Globus pallidus (tissue), 1 donor: ENCODE results near the gene PTGDR2.

Experiments used
- DNase-seq: peaks from one replicate; pipeline ENCODE4 v3.0.0-alpha.2; 2015; ENCODE audit warnings: low spot score

PTGDR2 gene

DNA sequence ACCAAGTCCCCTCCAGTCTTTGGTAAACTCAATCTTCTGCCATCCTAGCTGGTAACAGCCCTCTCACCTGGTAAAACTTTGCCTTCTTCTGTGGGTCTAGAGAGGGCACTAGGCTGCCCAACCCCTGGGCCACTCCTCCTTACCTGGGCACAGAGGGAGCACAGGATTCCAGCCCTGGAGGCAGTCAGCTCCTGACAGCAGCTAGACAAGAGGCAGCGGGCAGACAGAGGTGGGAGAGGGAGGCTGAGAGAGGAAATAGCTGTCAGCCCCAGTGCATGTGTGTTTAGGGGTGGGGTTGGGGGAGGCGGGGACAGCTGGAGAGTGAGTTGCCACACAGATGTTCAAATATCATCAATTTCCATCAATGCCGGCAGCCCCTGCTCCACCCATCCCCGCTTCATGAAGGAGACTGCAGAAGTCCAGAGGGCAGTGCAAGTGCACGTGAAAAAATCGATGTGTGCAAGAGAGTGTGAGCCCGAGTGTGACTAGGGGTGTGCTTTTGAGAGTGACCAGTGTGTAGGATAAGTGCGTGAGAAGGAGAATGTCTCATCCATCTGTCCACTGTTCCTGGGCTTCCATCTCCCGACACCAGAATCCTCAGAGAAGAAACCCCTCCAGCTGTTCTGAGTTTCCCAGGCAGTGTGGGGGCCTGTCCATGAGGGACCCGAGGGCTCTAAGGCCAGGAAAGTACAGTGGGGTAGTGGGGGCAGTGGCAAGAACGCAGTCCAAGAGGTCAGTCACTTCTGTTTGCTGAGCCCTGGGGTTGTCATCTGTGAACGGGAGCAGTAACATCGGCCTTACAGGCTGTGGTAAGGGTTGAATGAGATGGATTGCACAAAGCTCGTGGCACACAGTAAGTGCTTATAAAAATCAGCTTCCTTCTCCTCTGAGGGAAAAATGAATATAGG lies at the start of gene PTGDR2:
PTGDR2 (minus strand) TSS at position 225 of the 908 bp plus-strand sequence. CDS start 2,228 bp downstream, outside the sequence.
- no peak for DNase-seq

DNA sequence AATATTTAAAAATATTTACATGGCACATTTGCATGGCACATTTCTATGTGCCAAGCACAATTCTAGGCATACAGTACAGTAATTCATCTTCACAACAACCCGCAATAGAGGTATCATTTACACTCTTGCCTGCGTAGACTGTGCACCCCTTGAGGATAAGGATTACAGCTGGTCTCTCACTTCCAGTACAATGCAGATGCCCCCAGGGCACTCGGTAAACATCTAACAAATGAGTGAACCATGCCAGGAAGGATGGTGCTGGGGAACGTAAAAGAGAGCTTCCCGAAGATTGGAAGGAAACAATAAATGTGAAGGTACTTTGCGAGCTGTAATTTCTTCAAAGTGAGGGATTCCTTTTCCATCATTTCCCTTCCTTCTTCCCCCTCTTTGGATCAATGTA lies 49.3 kb upstream of the PTGDR2 start:
- DNase-seq, result no peak

DNA sequence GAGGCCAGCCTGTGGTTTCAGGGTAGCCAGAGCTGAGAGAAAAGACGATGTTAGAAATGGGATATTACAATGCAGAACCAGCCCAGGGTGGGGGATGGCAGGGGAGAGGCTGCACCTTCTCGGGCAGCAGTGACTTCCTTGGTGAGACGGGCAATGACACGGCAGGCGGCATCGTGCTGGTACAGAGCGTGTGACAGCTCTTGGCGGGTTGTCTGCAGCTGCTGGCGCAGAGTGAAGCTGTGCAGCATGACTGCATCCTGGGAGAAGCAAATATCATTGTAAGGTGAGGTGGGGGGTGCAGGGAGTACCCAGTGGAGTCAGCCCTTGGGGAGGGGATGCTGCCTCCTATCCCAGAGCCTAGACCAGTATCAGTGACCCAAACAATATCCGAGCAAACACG lies 46.9 kb upstream of the PTGDR2 start:
- DNase-seq, result no peak

DNA sequence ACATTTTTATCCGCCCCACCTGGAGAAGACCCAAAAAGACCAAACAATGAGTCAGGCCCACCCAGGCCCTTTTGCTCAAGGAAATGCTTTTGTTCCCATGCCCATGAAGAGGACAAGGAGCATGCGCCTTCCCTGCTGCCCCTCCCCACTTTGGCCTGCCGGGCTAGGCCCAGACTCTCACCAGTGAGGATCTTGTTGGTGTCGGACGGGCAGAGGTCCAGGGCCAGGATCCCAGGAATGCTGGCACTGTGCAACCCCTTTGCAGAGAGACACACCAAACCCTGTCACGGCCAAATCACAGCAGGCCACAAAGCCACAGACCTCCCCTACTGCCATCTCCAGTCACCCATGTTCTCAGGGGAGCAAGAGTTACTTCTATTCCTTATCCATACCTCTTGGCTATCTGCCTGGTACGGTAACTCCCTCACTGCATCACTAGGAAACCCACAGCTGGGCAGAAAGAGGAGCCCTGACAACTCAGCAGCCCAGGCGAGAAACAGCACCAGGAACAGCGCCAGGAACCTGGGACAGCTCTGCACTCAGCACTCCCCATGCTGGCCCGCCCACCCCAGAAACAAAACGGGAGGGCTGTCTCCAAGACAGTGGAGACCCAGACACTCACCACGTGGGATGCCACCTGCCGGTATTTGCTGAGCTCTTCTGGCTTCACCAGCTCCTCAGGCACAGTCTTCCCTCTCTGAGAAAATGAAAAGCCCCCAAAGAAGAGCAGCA lies 45.1 kb upstream of the PTGDR2 start:
- no peak for DNase-seq

DNA sequence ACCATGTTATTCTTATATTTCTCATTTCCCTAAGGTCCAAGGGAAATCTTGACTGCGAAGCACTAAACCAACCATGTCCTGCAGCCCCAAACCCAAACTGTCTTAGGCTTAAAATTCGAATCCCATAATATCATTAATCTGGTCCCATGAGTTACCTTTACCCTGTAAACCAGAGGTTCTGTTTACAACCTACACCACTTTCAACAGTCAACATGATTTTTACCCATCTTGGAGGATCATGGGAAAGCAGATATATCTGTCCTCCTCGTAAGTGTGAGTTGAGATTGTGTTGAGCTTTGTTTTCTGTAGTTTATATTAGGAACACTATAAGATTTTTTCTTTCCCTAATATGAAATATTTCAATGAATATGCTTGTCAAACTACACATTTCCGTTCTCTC lies 44.2 kb upstream of the PTGDR2 start:
- no peak for DNase-seq

DNA sequence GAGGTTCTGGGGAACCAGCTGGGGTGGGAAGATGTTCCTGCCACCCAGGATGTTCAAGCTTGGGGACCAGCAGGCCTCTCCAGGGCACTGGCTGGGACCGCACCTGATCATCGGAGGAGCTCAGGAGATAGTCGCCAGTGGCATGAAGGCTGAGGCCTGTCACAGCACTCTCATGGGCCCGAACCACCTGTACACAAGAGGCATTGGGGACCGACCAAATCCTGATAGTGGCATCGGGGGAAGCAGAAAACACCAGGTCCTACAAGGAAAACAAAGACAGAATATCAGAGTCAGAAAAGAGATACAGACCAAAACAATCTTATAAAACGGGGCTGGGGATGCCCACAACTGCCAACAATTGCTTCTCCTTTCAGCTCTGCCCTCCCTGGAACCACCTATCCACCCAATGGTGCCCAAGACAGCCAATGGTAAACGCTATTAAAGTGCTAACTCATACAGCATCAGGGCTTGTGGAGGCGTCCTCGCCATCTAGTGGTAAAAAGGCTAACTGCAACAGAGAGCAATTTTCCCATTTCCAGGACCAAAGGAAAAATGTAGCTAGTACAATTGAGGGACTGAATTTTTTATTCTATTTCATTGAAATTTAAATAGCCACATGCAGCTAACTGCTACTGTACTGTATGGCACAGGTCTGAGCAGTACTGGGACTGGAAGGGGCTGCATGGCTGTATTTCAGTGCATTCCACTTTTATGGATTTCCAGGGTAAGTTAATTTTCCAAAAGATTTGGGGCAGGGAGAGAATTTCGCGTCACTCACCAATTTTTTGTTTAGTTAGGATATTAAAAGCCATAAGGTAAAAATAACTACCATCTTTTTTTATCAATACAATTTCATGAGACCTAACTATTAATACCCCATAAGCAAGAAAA lies 43.5 kb upstream of the PTGDR2 start:
- DNase-seq, result no peak

DNA sequence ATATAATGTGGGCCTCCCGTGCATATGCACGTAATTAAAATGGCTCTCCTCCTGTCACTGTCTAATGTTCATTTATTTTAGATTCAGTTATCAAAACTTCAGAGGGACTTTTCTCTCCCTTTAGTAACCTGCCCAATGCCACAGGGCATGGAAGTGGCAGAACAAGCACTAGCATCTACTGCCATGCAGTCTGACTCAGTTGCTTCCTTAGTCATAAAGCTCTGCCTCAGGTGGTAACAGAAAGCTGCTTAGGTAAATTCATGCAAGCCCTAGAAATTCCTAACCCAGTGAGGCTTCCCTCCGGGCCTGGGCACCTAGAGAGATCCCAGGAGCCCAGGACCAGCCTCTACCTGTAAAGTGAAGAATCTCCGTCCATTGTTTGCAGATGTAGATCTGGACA lies 41.7 kb upstream of the PTGDR2 start:
- DNase-seq, result no peak

DNA sequence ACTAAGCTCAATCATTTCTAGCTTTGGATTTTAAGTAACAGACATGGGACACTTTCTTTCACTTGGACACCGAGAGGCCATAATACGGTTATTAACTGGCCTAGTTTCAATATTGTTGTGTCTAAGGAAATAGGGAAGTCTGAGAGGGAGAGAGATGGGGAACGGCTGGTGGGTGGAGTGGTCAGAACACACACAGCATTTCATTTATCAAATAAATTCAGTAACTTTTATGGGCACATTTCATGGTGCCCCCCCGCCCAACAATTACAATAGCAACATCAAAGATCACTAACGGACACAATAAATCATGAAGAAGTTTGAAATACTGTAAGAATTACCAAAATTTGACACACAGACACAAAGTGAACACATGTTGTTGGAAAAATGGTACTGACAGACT lies 39.9 kb upstream of the PTGDR2 start:
- no peak for DNase-seq

DNA sequence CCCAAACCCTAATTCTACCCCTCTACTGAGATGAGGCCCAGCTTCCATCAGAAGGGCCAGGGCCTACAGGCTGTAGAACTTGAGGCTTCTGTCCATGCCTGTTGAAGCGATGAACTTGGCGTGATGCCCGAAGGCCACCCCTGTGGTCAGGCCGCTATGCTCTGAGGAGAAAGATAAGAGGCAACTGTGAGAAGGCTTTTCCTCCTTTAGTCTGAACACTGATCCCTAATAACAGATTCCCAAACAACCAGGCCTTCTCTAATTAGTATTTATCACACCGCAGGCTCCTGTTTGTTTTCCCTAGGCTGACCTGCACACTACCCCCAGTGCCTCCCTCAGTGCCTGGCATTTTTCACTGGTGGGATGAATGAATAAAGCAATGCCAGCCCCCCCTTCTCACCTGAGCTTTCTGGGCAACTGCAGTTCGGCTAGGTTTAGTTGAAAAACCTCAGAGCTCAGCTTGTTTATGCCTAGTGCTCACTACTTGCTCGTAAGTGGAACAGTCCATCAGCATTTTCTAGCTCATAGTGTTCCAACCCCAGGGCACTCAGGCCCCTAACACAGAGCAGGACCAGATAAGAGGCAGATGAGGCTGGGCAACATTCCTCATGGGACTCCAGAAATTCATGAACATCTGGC lies 35.5 kb upstream of the PTGDR2 start:
- DNase-seq, result no peak

DNA sequence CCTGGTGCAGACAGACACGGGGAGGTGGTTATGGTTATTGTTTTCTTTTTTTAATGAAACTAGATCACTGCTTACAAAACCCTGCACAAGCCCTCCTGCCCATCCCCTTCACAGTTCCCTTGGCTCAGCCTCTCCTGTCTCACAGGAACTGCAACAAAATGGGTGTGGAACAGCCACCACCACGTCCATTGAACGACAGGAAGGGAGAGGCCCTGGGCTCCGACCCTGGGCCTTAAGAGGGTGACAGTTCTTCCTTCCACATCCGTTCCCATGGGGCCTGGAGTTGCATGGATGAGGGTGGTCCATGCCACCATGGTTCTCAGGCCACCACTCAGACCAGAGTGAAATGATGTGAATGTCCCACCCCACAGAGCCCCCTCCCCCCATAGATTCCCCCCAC lies 34.9 kb upstream of the PTGDR2 start:
- no peak for DNase-seq

DNA sequence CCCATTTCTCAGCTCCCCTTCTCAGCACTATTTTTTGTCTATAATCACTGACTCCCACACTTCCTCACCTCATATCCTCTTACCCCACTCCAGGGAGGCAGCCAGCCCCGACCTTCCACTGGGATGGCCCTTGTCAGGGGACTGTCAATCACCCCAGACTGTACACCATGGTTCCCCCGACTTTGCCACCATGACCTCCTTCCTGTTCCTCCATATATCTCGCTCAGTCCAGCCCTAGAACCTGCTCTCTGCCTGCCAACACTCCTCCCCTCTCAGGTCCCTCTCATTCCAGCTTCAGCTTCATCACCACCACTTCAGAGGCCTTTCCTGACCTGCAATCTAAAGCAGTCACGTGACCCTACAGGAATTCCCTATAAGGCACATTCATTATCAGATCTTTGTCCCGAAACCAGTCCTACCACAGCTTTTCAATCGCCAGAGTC lies 34.1 kb upstream of the PTGDR2 start:
- DNase-seq, result no peak

DNA sequence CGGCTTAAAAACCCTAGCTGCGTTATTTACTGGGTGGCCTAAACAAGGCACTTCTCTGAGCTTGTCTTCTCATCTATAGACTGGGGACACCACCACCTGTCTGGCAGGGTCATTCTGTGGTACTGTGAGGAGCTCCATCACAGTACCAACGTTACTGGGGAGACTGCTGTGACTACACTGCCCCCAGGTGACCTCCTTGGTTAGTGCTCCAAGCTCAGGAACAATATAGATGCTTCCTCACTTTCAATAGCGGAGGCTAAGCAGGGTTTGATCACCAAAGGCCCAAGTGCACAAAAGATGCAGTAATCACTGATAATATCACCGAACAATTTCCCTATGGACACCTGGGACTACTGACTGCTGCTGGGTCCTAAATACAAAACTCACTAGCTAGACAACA lies 31.8 kb upstream of the PTGDR2 start:
- peak; percentile 47 for DNase-seq

DNA sequence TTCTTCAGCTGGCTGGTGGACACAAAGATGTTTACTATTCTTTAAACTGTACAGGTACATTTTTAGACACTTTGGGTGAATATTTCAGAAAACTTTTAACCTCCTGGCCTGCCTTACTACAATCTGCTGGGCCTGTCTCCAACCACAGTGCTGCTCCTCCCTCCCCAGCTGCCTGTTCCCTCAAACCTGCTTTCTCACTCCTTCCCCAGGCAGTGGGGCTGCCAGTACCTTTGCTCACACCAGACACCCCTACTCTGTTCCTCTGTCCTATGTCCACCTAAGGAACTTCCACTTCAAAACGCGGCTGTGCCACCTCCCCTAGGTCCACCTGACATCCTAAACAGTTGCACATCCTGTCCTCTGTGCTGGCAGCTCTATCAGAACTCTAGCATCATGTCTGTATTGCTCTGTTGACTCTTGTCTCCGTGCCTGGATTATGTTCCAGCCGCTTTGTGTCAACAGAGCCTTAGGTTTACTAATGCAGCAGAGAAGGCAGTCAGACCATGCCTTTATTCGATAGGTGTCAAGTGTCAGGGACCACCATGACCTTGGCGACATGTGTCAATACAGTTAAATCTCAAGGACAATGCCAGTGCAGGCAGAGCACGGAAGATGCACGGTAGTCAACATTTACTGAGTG lies 25.0 kb upstream of the PTGDR2 start:
- DNase-seq, result no peak

DNA sequence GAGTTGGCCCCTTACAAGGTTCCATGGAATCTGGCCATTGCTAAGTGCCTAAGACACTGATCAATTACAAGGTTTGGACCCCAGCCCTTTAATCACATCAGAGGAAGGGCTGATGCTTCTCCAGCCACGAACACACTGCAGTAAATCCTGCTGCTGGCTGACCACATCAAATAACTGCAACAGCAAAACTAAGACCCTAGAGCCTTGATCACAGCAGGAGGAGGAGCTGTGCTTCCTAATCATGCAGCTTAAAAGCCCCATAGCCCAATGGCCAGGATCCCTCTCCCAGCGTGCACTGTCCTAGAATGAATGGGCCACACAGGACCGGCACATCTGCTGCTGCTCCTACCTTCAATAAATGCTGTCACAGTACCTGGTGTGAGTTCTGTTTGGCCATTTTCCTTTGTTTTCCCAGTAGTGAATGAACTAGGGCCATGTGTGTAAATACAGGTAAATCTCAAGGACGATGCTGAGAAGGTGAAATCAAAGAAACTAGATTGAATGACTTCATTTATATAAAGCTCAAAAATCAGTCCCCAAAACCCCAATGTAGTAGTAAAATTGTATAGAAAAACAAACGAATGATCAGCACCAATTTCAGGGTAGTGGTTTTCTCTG lies 24.3 kb upstream of the PTGDR2 start:
- no peak for DNase-seq

DNA sequence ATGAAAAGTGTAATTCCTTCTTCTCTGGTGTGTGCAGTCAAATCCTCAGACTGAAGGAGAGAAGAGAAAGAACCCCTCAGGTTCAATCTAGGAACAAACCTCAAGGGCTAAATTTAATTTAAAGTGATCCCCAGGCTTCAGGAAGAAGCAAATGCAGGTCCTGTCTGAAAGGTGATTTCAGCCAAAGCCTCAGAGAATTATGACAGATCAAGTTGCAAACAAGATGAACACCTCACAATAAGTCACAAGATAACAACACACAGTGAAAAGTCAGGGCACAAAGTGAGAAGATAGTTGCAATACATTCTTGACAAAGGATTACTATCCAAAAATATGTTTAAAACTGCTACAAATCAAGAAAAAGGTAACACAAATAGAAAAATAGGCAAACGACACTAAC lies 23.4 kb upstream of the PTGDR2 start:
- no peak for DNase-seq

DNA sequence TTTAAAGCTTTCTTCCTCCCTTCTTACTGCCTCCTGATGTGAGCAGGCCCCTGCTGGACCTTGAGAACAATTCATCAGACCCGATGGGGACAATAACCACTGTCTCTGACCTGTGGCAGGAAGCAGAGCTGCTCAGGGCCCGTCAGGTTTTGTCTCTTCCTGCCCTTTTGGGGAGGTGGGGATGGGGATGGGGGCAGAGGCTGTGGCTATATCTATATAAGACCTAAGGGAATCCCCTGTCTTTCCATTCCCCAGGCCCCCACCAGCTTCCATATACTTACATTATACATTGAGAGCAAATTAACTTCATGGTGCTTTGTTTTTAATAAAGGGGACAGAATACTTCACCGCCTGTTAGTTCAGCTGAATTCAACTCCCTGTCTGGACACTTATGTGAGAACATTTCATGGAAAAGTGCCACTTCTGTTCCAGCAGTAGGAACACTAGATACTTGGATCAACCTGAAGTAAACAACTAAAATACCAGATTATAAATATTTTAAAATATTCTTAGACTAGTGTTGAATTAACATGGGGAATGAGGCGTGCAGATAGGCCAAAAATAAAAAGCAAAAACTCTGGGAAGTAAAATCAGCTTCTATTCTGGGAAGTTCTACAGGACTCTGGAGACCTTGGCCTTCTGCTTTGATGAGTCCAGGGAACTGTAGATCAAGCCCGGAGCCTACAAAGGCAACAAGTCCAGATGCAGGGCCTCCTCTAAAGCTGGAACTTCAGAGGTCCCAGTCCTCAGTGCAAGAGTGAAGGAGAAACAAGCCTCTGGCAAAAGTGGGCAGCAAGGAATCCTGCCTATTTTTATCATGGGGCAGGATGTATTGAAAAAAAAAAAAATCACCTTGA lies 22.7 kb upstream of the PTGDR2 start:
- DNase-seq, result no peak

DNA sequence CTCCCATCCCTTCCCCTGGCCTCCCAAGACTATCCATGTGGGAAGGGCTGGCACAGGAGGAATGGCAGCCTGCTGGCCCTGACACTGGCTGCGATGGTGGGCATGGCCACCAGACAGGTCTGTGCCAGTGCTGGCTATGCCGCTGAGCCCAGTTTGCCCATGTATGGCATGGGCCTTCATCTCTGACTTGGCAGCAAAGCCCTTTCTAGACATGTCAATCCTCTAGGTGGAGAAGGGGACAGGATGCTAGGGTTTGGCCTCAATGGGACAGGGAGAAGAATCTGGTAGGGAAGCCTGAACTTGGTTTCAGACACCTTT lies 20.4 kb upstream of the PTGDR2 start:
- no peak for DNase-seq

DNA sequence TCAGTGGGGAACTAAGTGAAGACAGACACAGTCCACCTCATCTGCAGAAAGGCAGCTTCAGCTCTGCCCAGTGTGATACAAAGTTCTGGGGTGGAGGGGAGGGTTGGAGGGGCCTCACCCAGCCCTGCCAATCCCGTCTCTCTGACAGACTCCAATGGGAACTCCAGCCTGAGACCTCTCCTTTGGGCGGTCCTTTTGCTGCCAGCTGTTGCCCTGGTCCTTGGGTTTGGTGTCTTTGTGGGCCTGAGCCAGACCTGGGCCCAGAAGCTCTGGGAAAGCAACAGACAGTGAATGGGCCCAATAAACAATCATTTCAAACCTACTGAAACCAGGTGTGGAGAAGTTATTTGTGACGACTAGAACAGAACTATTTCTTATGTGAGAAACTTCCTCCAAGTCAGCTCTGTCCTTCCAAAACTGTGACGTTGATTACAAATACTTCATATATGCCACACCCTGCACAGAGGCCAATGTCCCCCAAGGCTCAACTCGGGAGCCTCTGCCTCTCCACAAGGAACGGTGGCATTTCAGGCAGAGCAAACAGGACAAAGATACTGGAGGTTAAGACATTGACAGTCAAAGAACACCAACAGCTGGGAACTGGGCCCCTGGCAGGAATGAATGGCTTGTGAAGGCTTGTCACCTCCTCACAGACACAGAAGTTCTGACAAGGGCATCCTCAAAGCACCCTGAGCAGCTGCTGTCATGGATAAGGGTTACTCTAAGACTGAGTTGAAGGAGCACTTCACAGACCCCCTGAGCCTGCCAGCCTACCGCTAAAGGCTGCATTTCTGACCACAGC lies 19.8 kb upstream of the PTGDR2 start:
- DNase-seq, result no peak
